Dermis lymphatic vessel endothelial cell (primary cell): Measurements from ENCODE around the gene TYR. TPM values are rescaled to one million over a fixed set of nuclear protein-coding genes. Genes with fewer than 3 reads are reported as not detected.

Experiments
- total RNA-seq: library from RNA; depleted of rRNA; stranded (reverse); fragments of >200 nt; gene quantifications from 2 replicates; pipeline ENCODE4 v1.2.1, GENCODE V29; 2014

The TYR gene
- not detected in 2 replicates for total RNA-seq

GRCh38 chr11:89177691-89178231 lies at the start of gene TYR:
TSS of gene TYR (plus strand) at chr11:89177875. CDS start at chr11:89177954, 79 bp downstream.

Other genes starting within 250 kb of the TYR start
- 0.09 and 0.11 TPM in 2 replicates for gene GRM5, start 111.9 kb upstream of the TYR start, total RNA-seq